GM18870 (cell line): ENCODE results near the gene CYP4F2.
"Not testable (repeated sequence)": the region's sequence is repeated elsewhere in the genome, so short reads cannot be mapped to it uniquely, and the experiment has no call there.

ENCODE experiments used
- ATAC-seq: cut with Tn5 transposase; IDR thresholded peaks from one replicate; pipeline ENCODE4 v1.9.1; 2021; ENCODE audit warnings: moderate library complexity; ENCODE audit not compliant: unreplicated experiment

Gene CYP4F2

DNA sequence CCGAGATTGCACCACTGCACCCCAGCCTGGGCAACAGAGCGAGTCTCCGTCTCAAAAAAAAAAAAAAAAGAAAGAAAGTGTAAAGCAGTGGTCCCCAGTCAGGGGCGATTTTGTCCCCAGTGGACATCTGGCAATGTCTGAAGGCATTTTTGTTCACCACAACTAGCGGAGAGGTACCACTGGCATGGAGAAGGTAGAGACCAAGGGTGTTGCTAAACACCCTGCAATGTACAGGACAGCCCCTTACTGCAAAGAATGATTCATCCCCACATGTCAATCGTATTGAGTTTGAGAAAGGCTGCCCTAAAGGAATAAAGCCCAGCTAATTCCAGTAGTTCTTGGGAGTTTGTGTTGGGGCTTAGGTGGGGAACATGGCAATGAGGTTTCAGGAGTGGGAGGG, 38.7 kb downstream of the CYP4F2 start:
- no peak for ATAC-seq

GRCh38 chr19:15850385-15850784, 47.5 kb downstream of the CYP4F2 start:
- no peak for ATAC-seq

DNA sequence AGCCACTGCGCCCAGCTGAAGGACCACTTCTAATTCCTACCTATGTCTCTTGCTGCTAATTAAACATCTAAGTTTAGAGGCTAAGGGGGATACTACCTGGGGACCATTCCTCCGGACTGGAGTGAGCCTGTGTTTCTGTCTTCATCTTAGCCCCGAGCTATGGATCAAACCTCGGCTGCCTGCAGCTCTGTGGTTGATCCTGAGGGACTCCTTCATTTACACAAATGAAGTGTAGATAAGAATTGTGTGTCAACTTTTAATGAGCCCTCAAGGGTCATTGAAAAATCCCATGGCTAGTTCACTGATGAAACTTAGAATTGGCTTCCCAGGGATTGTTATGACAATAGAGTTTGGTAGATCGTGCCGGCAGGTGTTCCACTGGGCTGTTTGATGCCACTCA, 51.0 kb downstream of the CYP4F2 start:
- no peak for ATAC-seq

- ATAC-seq = not testable (repeated sequence)
Measured at GRCh38 chr19:15843894-15844222, 54.0 kb downstream of the CYP4F2 start.

DNA sequence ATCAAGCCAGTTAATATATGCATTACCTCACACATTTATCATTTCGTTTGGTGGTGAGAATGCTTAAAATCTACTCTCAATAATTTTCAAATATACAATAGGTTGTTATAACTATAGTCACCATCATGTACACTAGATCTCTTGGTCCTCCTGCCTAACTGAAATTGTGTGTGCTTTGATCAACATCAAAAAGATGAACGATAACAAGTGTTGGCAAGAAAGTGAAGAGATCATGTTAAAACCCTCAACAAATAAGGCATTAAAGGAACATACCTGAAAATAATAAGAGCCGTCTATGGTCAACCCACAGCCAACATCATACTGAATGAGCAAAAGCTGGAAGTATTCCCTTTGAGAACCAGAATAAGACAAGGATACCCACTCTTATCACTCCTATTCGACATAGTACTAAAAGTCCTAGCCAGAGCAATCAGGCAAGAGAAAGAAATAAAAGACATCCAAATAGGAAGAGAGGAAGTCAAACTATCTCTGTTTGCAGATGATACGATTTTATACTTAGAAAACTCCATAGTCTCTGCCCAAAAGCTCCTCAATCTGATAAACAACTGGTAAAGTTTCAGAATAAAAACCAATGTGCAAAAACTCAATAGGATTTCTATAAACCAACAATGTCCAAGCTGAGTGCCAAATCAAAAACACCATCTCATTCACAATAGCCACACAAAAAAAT, 54.5 kb downstream of the CYP4F2 start:
- ATAC-seq = no peak

DNA sequence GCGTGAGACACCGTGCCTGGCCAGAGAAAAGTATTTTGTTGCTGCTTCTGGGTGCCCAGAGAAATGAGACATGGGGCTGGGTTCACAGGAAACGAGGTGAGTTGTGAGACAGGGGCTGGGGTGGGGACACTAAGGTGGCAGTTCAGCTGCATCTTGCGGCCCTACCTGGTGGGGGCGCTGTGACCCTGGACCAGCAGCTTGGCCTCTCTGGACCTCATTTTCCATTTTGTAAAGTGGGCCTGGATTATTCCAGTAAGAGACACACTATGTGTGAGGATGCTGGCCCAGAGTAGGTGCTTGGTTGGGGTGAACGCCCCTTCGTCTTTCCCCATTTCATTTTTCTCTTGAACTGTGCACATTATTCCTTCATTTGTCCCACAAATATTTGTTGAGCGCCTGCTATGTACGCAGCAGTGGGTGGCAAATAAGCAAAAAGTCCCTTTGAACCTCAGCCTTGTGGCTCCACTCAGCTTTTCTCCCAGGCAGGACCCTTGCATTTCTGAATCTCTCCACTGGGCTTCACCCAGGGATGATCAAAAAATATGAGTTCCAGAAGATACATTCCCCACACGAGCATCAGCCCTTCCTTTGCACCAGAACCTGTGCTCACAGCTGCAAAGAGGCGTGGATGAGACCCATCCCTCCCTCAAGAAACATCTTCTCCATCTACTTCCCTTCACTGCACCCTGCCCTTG, 55.9 kb downstream of the CYP4F2 start:
- ATAC-seq = no peak

DNA sequence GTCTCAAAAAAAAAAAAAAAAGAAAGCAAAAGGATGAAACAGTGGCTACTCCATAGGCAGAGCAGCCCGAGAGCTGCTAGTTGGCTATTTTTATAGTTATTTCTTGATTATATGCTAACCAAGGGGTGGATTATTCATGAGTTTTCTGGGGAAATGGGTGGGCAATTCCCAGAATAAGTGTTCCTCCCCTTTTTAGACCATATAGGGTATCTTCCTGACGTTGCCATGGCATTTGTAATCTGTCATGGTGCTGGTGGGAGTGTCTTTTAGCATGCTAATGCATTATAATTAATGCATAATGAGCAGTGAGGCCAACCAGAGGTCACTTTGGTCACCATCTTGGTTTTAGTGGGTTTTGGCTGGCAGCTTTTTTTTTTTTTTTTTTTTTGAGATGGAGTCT, 57.0 kb downstream of the CYP4F2 start:
- ATAC-seq = no peak

GRCh38 chr19:15839888-15840287, 58.0 kb downstream of the CYP4F2 start:
- not testable (repeated sequence) for ATAC-seq

- ATAC-seq = no peak
Measured at GRCh38 chr19:15838351-15838750, 59.5 kb downstream of the CYP4F2 start.

- no peak for ATAC-seq
Measured at GRCh38 chr19:15837221-15837731, 60.6 kb downstream of the CYP4F2 start.

GRCh38 chr19:15836330-15837220, 61.3 kb downstream of the CYP4F2 start:
- ATAC-seq = peak; percentile 93

DNA sequence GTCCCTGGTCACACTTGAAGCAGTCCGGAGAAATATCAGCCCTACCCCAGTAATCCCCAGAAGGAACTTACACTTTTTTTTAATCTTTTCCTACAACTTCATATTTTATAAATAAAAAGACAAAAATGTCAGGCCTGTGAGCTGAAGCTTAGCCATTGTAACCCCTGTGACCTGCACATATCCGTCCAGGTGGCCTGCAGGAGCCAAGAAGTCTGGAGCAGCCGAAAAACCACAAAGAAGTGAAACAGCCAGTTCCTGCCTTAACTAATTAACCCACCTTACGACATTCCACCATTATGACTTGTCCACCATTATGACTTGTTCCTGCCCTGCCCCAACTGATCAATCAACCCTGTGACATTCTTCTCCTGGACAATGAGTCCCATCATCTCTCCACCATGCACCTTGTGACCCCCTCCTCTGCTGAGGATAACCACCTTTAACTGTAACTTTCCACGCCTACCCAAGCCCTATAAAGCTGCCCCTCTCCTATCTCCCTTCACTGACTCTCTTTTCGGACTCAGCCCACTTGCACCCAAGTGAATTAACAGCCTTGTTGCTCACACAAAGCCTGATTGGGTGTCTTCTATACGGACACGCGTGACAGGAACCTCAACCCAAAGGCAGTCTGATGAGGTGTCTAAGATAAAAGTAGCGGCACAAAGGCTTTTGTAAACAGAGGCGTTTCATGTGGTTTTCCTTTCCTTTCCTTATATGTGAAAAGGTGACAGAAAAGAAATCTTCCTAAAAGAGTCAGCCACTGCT, 62.1 kb downstream of the CYP4F2 start:
- not testable (repeated sequence) for ATAC-seq

- ATAC-seq = not testable (repeated sequence)
Measured at GRCh38 chr19:15834232-15834631, 63.6 kb downstream of the CYP4F2 start.

- ATAC-seq = no peak
Measured at GRCh38 chr19:15831626-15832025, 66.2 kb downstream of the CYP4F2 start.

- no peak for ATAC-seq
Measured at GRCh38 chr19:15829786-15830185, 68.1 kb downstream of the CYP4F2 start.

DNA sequence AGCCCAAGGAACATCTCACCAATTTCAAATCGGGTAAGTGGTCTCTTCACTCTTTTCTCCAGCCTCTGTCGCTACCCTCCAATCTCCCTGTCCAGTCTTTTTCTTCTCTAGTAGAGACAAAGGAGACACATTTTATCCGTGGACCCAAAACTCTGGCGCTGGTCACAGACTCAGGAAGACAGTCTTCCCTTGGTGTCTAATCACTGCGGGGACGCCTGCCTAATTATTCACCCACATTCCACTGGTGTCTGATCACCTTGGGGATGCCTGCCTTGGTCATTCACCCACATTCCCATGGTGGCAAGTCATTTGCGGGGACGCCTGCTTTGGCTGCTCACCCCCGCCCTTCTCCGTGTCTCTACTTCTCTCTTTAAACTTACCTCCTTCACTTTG, 68.6 kb downstream of the CYP4F2 start:
- no peak for ATAC-seq

DNA sequence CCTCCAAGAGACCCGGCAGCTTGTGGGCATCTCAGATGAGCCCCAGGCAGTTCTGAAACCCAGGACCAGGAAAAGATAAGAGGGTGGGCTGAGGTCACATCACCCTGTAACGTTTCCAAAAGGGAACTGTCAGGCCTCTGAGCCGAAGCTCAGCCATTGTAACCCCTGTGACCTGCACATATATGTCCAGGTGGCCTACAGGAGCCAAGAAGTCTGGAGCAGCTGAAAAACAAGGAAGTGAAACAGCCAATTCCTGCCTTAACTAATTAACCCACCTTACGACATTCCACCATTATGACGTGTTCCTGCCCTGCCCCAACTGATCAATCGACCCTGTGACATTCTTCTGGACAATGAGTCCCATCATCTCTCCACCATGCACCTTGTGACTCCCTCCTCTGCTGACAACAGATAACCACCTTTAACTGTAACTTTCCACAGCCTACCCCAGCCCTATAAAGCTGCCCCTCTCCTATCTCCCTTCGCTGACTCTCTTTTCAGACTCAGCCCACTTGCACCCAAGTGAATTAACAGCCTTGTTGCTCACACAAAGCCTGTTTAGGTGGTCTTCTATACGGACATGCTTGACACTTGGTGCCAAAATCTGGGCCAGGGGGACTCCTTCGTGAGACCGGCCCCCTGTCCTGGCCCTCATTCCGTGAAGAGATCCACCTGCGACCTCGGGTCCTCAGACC, 69.1 kb downstream of the CYP4F2 start:
- ATAC-seq = not testable (repeated sequence)

GRCh38 chr19:15828121-15828610, 69.7 kb downstream of the CYP4F2 start:
- no peak for ATAC-seq
